ENCODE data around the gene PREX1.

DNA sequence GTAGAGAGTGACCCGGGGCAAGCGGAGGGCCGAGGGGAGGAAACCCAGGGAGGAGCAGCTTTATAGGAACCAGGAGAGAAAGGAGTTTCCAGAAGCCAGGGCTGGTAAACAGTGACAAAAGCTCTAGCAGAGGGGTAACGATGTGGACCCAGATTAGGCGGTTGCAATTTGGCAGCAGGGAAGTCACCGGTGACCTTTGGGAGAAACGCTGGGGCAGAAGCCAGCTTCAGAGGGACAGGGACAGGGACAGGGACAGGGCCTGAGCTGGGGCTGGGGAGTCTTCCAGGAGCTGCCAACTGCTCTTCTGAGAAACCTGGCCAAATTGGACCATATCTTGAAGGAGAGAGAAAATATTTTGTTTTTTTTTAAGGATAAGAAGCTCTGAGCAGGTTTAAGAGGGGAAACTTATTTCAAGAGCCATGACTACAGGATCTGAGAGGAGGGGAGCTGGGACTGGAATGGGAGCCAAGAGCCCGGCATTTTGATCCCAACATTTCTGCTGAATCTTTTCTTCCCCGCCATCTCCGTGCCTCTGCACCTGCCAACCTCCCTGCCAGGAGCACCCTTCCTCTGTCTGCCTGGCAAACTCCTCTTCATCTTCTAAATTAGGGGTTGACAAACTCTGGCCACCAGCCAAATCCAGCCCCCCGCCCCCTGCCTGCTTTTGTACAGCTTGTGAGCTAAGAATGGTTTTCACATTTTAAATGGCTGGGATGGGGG lies 22.6 kb upstream of the PREX1 start:
- no peak for TF ChIP-seq POLR2A (IDR thresholded peaks at IDR 0.05)
- TF ChIP-seq, protein P1, sequence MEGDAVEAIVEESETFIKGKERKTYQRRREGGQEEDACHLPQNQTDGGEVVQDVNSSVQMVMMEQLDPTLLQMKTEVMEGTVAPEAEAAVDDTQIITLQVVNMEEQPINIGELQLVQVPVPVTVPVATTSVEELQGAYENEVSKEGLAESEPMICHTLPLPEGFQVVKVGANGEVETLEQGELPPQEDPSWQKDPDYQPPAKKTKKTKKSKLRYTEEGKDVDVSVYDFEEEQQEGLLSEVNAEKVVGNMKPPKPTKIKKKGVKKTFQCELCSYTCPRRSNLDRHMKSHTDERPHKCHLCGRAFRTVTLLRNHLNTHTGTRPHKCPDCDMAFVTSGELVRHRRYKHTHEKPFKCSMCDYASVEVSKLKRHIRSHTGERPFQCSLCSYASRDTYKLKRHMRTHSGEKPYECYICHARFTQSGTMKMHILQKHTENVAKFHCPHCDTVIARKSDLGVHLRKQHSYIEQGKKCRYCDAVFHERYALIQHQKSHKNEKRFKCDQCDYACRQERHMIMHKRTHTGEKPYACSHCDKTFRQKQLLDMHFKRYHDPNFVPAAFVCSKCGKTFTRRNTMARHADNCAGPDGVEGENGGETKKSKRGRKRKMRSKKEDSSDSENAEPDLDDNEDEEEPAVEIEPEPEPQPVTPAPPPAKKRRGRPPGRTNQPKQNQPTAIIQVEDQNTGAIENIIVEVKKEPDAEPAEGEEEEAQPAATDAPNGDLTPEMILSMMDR (IDR thresholded peaks at IDR 0.05) = no peak
